ENCODE measurements around the gene RSRC1. TPM values are rescaled to one million over a fixed set of nuclear protein-coding genes. Genes with fewer than 3 reads are reported as not detected.

Gene RSRC1
- total and polyA plus RNA-seq, 4 donors: 36.7 to 66.5 (median 50.2) TPM

- H3K4me1 ChIP-seq (ENCODE audit: control insufficient read depth, insufficient read depth, low read length): no peaks in the 10 kb centered on the region
- H3K4me3 ChIP-seq (ENCODE audit: low read depth, low read length): no peak overlapping the region
- no peaks in the 10 kb centered on the region for H3K36me3 ChIP-seq (ENCODE audit: control insufficient read depth, insufficient read depth, low read length)
- no peaks in the 10 kb centered on the region for H3K9me3 ChIP-seq (ENCODE audit: control insufficient read depth, insufficient read depth, low read length)
- no CpG with 5 or more reads among the region's 4 CpGs for WGBS (ENCODE audit: insufficient coverage)
- DNase-seq (ENCODE audit: low read depth in 4 of 6, low spot score in 6 of 6): no peak
- H3K27ac ChIP-seq (ENCODE audit: low read depth, low read length): no peak overlapping the region
- H3K27me3 ChIP-seq (ENCODE audit: control insufficient read depth, insufficient read depth, low read length): no peaks in the 10 kb centered on the region
Measured at GRCh38 chr3:158352551-158352950, 242.7 kb downstream of the RSRC1 start.

GRCh38 chr3:158354713-158355112 lies 244.8 kb downstream of the RSRC1 start:
- no peak overlapping the region for H3K27ac ChIP-seq (ENCODE audit: low read depth, low read length)
- H3K27me3 ChIP-seq (ENCODE audit: control insufficient read depth, insufficient read depth, low read length): no peaks in the 10 kb centered on the region
- no peaks in the 10 kb centered on the region for H3K9me3 ChIP-seq (ENCODE audit: control insufficient read depth, insufficient read depth, low read length)
- H3K4me3 ChIP-seq (ENCODE audit: low read depth, low read length): no peak overlapping the region
- no peak for DNase-seq (ENCODE audit: low read depth in 4 of 6, low spot score in 6 of 6)
- no peaks in the 10 kb centered on the region for H3K4me1 ChIP-seq (ENCODE audit: control insufficient read depth, insufficient read depth, low read length)
- no peaks in the 10 kb centered on the region for H3K36me3 ChIP-seq (ENCODE audit: control insufficient read depth, insufficient read depth, low read length)
- no CpG with 5 or more reads among the region's 2 CpGs for WGBS (ENCODE audit: insufficient coverage)

GRCh38 chr3:158355623-158356588 lies 246.0 kb downstream of the RSRC1 start:
- H3K4me3 ChIP-seq (ENCODE audit: low read depth, low read length): no peak overlapping the region

GRCh38 chr3:158359339-158359738 lies 249.4 kb downstream of the RSRC1 start:
- DNase-seq (ENCODE audit: low read depth in 4 of 6, low spot score in 6 of 6): no peak
- Histone ChIP-seq H3K27ac (ENCODE audit: low read depth, low read length) (no peak overlapping the region), H3K27me3 (ENCODE audit: control insufficient read depth, insufficient read depth, low read length) (no peaks in the 10 kb centered on the region), H3K36me3 (ENCODE audit: control insufficient read depth, insufficient read depth, low read length) (peaks cover 6% of the 10 kb centered on the region), H3K4me3 (ENCODE audit: low read depth, low read length) (no peak overlapping the region), H3K4me1 (ENCODE audit: control insufficient read depth, insufficient read depth, low read length) (no peaks in the 10 kb centered on the region), H3K9me3 (ENCODE audit: control insufficient read depth, insufficient read depth, low read length) (no peaks in the 10 kb centered on the region)
- 93% methylated on average over 6 of the region's 6 CpGs for WGBS (ENCODE audit: insufficient coverage)

More at GRCh38 chr3:158355623-158356588, 246.0 kb downstream of the RSRC1 start:
- Histone ChIP-seq H3K27ac (ENCODE audit: low read depth, low read length) (no peak overlapping the region), H3K27me3 (ENCODE audit: control insufficient read depth, insufficient read depth, low read length) (no peaks in the 10 kb centered on the region), H3K9me3 (ENCODE audit: control insufficient read depth, insufficient read depth, low read length) (no peaks in the 10 kb centered on the region), H3K36me3 (ENCODE audit: control insufficient read depth, insufficient read depth, low read length) (peaks cover 2% of the 10 kb centered on the region), H3K4me1 (ENCODE audit: control insufficient read depth, insufficient read depth, low read length) (no peaks in the 10 kb centered on the region)
- no CpG with 5 or more reads among the region's 4 CpGs for WGBS (ENCODE audit: insufficient coverage)
- DNase-seq (ENCODE audit: low read depth in 4 of 6, low spot score in 6 of 6): no peak

- H3K4me1 ChIP-seq (ENCODE audit: control insufficient read depth, insufficient read depth, low read length): no peaks in the 10 kb centered on the region
- 94% methylated on average over 11 of the region's 11 CpGs for WGBS (ENCODE audit: insufficient coverage)
- peaks cover 6% of the 10 kb centered on the region for H3K36me3 ChIP-seq (ENCODE audit: control insufficient read depth, insufficient read depth, low read length)
- DNase-seq (ENCODE audit: low read depth in 4 of 6, low spot score in 6 of 6): no peak
- H3K9me3 ChIP-seq (ENCODE audit: control insufficient read depth, insufficient read depth, low read length): peaks cover 2% of the 10 kb centered on the region
- no peaks in the 10 kb centered on the region for H3K27me3 ChIP-seq (ENCODE audit: control insufficient read depth, insufficient read depth, low read length)
- H3K4me3 ChIP-seq (ENCODE audit: low read depth, low read length): no peak overlapping the region
- no peak overlapping the region for H3K27ac ChIP-seq (ENCODE audit: low read depth, low read length)
Measured at GRCh38 chr3:158360756-158361448, 251.0 kb downstream of the RSRC1 start.

GRCh38 chr3:158368271-158368670 lies 258.4 kb downstream of the RSRC1 start:
- no peak for DNase-seq (ENCODE audit: low read depth in 4 of 6, low spot score in 6 of 6)
- WGBS (ENCODE audit: insufficient coverage): no CpG with 5 or more reads among the region's 2 CpGs
- Histone ChIP-seq H3K4me3 (ENCODE audit: low read depth, low read length) (no peak overlapping the region), H3K27ac (ENCODE audit: low read depth, low read length) (no peak overlapping the region), H3K36me3 (ENCODE audit: control insufficient read depth, insufficient read depth, low read length) (no peaks in the 10 kb centered on the region), H3K9me3 (ENCODE audit: control insufficient read depth, insufficient read depth, low read length) (peaks cover 2% of the 10 kb centered on the region), H3K27me3 (ENCODE audit: control insufficient read depth, insufficient read depth, low read length) (no peaks in the 10 kb centered on the region), H3K4me1 (ENCODE audit: control insufficient read depth, insufficient read depth, low read length) (no peaks in the 10 kb centered on the region)

GRCh38 chr3:158369279-158369678 lies 259.4 kb downstream of the RSRC1 start:
- Histone ChIP-seq H3K27me3 (ENCODE audit: control insufficient read depth, insufficient read depth, low read length) (no peaks in the 10 kb centered on the region), H3K4me1 (ENCODE audit: control insufficient read depth, insufficient read depth, low read length) (no peaks in the 10 kb centered on the region), H3K4me3 (ENCODE audit: low read depth, low read length) (no peak overlapping the region), H3K9me3 (ENCODE audit: control insufficient read depth, insufficient read depth, low read length) (peaks cover 2% of the 10 kb centered on the region), H3K27ac (ENCODE audit: low read depth, low read length) (no peak overlapping the region), H3K36me3 (ENCODE audit: control insufficient read depth, insufficient read depth, low read length) (no peaks in the 10 kb centered on the region)
- no CpG with 5 or more reads among the region's 1 CpG for WGBS (ENCODE audit: insufficient coverage)
- no peak for DNase-seq (ENCODE audit: low read depth in 4 of 6, low spot score in 6 of 6)

GRCh38 chr3:158379517-158379916 lies 269.6 kb downstream of the RSRC1 start:
- no peaks in the 10 kb centered on the region for H3K9me3 ChIP-seq (ENCODE audit: control insufficient read depth, insufficient read depth, low read length)
- no peaks in the 10 kb centered on the region for H3K27me3 ChIP-seq (ENCODE audit: control insufficient read depth, insufficient read depth, low read length)
- no peaks in the 10 kb centered on the region for H3K4me1 ChIP-seq (ENCODE audit: control insufficient read depth, insufficient read depth, low read length)
- no peaks in the 10 kb centered on the region for H3K36me3 ChIP-seq (ENCODE audit: control insufficient read depth, insufficient read depth, low read length)
- DNase-seq (ENCODE audit: low read depth in 4 of 6, low spot score in 6 of 6): no peak
- H3K27ac ChIP-seq (ENCODE audit: low read depth, low read length): no peak overlapping the region
- WGBS (ENCODE audit: insufficient coverage): 93% methylated on average over 4 of the region's 4 CpGs
- no peak overlapping the region for H3K4me3 ChIP-seq (ENCODE audit: low read depth, low read length)

- H3K27me3 ChIP-seq (ENCODE audit: control insufficient read depth, insufficient read depth, low read length): no peaks in the 10 kb centered on the region
- no peaks in the 10 kb centered on the region for H3K4me1 ChIP-seq (ENCODE audit: control insufficient read depth, insufficient read depth, low read length)
- WGBS (ENCODE audit: insufficient coverage): no CpG with 5 or more reads among the region's 2 CpGs
- H3K4me3 ChIP-seq (ENCODE audit: low read depth, low read length): no peak overlapping the region
- H3K9me3 ChIP-seq (ENCODE audit: control insufficient read depth, insufficient read depth, low read length): no peaks in the 10 kb centered on the region
- H3K27ac ChIP-seq (ENCODE audit: low read depth, low read length): no peak overlapping the region
- DNase-seq (ENCODE audit: low read depth in 4 of 6, low spot score in 6 of 6): peak in 1 of 6 donors; percentile 17
- no peaks in the 10 kb centered on the region for H3K36me3 ChIP-seq (ENCODE audit: control insufficient read depth, insufficient read depth, low read length)
Measured at GRCh38 chr3:158381262-158381868, 271.5 kb downstream of the RSRC1 start.
